Neural cell (in vitro differentiated cells): ENCODE results near the gene TAOK1.

Experiments
- CTCF ChIP-seq: fragments of 450-650 bp; IDR thresholded peaks from 2 replicates; pipeline ENCODE4 v1.5.1; 2014; ENCODE audit warnings: antibody characterized with exemption, mild to moderate bottlenecking, moderate library complexity; ENCODE audit not compliant: poor library complexity, severe bottlenecking
- EP300 ChIP-seq: fragments of 450-650 bp; conservative IDR thresholded peaks from 2 replicates; pipeline ENCODE4 v1.6.1; 2014; ENCODE audit warnings: antibody characterized with exemption, mild to moderate bottlenecking, moderate library complexity; ENCODE audit not compliant: poor library complexity, severe bottlenecking
- EZH2 ChIP-seq: fragments of 200-600, 300-800 bp; shearing (Covaris generic), sonication (generic); IDR thresholded peaks from 2 replicates; pipeline ENCODE4 v1.6.1; 2014; ENCODE audit warnings: antibody characterized with exemption, low read length, borderline replicate concordance, mild to moderate bottlenecking; ENCODE audit not compliant: insufficient read depth, poor library complexity, severe bottlenecking
- MXI1 ChIP-seq: fragments of 450-650 bp; conservative IDR thresholded peaks from 2 replicates; pipeline ENCODE4 v1.6.1; 2014; ENCODE audit warnings: antibody characterized with exemption, mild to moderate bottlenecking; ENCODE audit not compliant: poor library complexity, severe bottlenecking
- POLR2AphosphoS5 ChIP-seq: IDR thresholded peaks from 2 replicates; pipeline ENCODE4 v1.6.1; 2012
- RAD21 ChIP-seq: fragments of 450-650 bp; conservative IDR thresholded peaks from 2 replicates; pipeline ENCODE4 v1.6.1; 2014; ENCODE audit warnings: antibody characterized with exemption, mild to moderate bottlenecking, moderate library complexity
- TAF1 ChIP-seq: IDR thresholded peaks from 2 replicates; pipeline ENCODE4 v1.6.1; 2012; ENCODE audit warnings: low read depth

- no peak for TF ChIP-seq CTCF
- no peak for TF ChIP-seq RAD21
- no peak for TF ChIP-seq TAF1
- TF ChIP-seq EZH2 = no peak
- no peak for TF ChIP-seq POLR2AphosphoS5
- TF ChIP-seq EP300 = no peak
- TF ChIP-seq MXI1 = no peak
Measured at GRCh38 chr17:29581583-29582253, 191.6 kb downstream of the TAOK1 start.
